ENCODE results near the gene QSOX1. TPM values are rescaled to one million over a fixed set of nuclear protein-coding genes. Genes with fewer than 3 reads are reported as not detected.

Gene QSOX1
- total and polyA plus RNA-seq, 7 experiments from 2014 or later, result 9.3 to 55.6 (median 23.6) TPM

DNA sequence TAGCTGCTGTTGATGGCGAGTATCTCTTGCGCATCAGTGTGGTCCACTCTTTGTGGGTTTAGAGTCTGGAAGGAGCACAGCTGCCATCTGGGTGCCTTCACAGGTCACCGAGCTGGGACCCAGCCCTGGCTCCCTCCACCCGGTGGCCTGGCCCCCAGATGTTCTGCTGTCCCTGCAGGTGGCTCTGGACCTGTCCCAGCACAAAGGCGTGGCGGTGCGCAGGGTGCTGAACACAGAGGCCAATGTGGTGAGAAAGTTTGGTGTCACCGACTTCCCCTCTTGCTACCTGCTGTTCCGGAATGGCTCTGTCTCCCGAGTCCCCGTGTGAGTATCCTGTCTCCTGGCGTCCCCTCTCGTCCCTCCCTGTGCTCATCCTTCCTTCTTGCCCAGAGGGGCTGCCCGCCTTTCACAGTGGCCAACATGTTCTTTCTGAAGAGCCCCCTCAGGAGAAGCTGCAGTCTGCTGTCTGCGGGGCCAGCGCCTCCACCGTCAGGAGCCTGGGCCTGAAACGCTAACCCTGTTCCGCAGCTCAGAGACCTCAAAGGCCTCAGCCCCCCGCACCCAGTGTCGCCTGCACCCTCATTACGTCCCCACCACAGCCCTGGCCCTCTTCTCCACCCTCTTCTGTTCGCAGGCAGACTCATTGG lies 27.4 kb downstream of the QSOX1 start:
- Histone ChIP-seq H3K4me1 (ENCODE audit: control insufficient read depth in 2 of 2, insufficient read depth in 2 of 2, low read length in 2 of 2) (no peaks in the 10 kb centered on the region), H3K27me3 (ENCODE audit: control insufficient read depth in 2 of 2, insufficient read depth in 2 of 2, low read length in 2 of 2) (no peaks in the 10 kb centered on the region), H3K36me3 (ENCODE audit: control insufficient read depth in 2 of 3, insufficient read depth in 3 of 3, low read length in 3 of 3) (peaks cover 0 to 46% (median 0%) of the 10 kb centered on the region in 3 experiments), H3K27ac (ENCODE audit: low read depth, low read length) (no peak overlapping the region), H3K4me3 (ENCODE audit: low read length) (no peak overlapping the region), H3K9me3 (ENCODE audit: control insufficient read depth in 2 of 3, low read length in 3 of 3) (no peaks in the 10 kb centered on the region)
- ATAC-seq (no peak), DNase-seq (no peak)
- no peaks in the 10 kb centered on the region for H3K27me3 Mint-ChIP-seq
- ChIA-PET CTCF (no interaction called here), POLR2A (no interaction called here)
- H3K9me3 Mint-ChIP-seq, result no peaks in the 10 kb centered on the region
- H3K36me3 Mint-ChIP-seq, result peaks cover 0 to 38% (median 12%) of the 10 kb centered on the region in 5 donors
- no peak overlapping the region for H3K27ac Mint-ChIP-seq
- intact Hi-C loops (cut with micrococcal nuclease), result no loop called here
- peaks cover 0 to 4% (median 0%) of the 10 kb centered on the region in 7 donors for H3K4me1 Mint-ChIP-seq
- no peak overlapping the region for H3K4me3 Mint-ChIP-seq

DNA sequence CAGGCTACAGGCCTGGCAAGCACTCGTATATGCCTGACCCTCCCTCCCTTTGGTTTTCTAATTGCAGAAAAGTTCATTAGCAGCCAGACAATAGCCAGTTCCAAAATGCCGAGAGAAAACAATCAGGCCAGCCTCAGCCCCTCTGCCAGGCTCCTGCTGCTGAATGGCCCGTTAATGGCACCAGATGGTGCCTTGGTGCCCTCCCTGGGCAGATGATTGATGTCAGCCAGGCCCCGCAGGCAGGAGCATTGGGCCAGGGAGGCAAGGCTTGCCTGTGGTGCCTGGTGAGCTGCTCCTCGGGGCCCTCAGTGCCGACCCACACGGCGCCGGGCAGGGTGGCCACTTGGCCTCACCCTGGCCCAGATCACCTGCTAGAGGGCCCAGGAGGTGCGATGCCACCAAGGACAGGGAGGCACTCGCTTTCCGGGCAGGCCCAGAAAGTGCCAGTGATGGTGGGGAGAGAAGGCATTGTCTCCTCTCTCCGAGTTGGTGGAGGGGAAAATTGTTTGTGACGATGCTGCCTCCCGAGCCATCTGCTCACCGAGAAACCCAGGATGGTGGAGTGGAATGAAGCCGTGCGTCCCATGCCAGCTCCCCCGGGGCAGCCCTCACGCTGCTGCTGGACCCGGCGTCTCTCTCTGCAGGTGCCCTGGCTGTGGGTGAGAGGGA lies 28.1 kb downstream of the QSOX1 start:
- peaks cover 0 to 44% (median 12%) of the 10 kb centered on the region in 5 donors for H3K36me3 Mint-ChIP-seq
- no peaks in the 10 kb centered on the region for H3K9me3 Mint-ChIP-seq
- CTCF ChIA-PET, result no interaction called here
- peaks cover 0 to 4% (median 0%) of the 10 kb centered on the region in 7 donors for H3K4me1 Mint-ChIP-seq
- H3K27ac ChIP-seq (ENCODE audit: low read depth, low read length), result no peak overlapping the region
- DNase-seq (no peak), ATAC-seq (no peak)
- no peaks in the 10 kb centered on the region for H3K27me3 Mint-ChIP-seq
- intact Hi-C loops (cut with micrococcal nuclease), result no loop called here
- POLR2A ChIA-PET, result no interaction called here
- H3K9me3 ChIP-seq (ENCODE audit: control insufficient read depth in 2 of 3, low read length in 3 of 3), result no peaks in the 10 kb centered on the region
- H3K4me1 ChIP-seq (ENCODE audit: control insufficient read depth in 2 of 2, insufficient read depth in 2 of 2, low read length in 2 of 2), result no peaks in the 10 kb centered on the region
- no peak overlapping the region for H3K4me3 ChIP-seq (ENCODE audit: low read length)
- H3K27ac Mint-ChIP-seq, result no peak overlapping the region
- peaks cover 0 to 52% (median under 1%) of the 10 kb centered on the region in 3 experiments for H3K36me3 ChIP-seq (ENCODE audit: control insufficient read depth in 2 of 3, insufficient read depth in 3 of 3, low read length in 3 of 3)
- no peaks in the 10 kb centered on the region for H3K27me3 ChIP-seq (ENCODE audit: control insufficient read depth in 2 of 2, insufficient read depth in 2 of 2, low read length in 2 of 2)
- H3K4me3 Mint-ChIP-seq, result no peak overlapping the region

- Histone ChIP-seq H3K4me3 (ENCODE audit: low read length) (no peak overlapping the region), H3K9me3 (ENCODE audit: control insufficient read depth in 2 of 3, low read length in 3 of 3) (no peaks in the 10 kb centered on the region), H3K4me1 (ENCODE audit: control insufficient read depth in 2 of 2, insufficient read depth in 2 of 2, low read length in 2 of 2) (no peaks in the 10 kb centered on the region), H3K27ac (ENCODE audit: low read depth, low read length) (no peak overlapping the region), H3K36me3 (ENCODE audit: control insufficient read depth in 2 of 3, insufficient read depth in 3 of 3, low read length in 3 of 3) (peaks cover 0 to 59% (median 3%) of the 10 kb centered on the region in 3 experiments), H3K27me3 (ENCODE audit: control insufficient read depth in 2 of 2, insufficient read depth in 2 of 2, low read length in 2 of 2) (no peaks in the 10 kb centered on the region)
- ChIA-PET POLR2A (no interaction called here), CTCF (no interaction called here)
- Mint-ChIP-seq H3K4me1 (peaks cover 0 to 4% (median 0%) of the 10 kb centered on the region in 7 donors), H3K27me3 (no peaks in the 10 kb centered on the region), H3K9me3 (no peaks in the 10 kb centered on the region), H3K4me3 (no peak overlapping the region), H3K27ac (no peak overlapping the region), H3K36me3 (peaks cover 0 to 46% (median 12%) of the 10 kb centered on the region in 5 donors)
- no peak for DNase-seq
- intact Hi-C loops (cut with micrococcal nuclease), result no loop called here
- no peak for ATAC-seq
Observed at GRCh38 chr1:180183426-180183825, 28.8 kb downstream of the QSOX1 start.

GRCh38 chr1:180184041-180184440 lies 29.4 kb downstream of the QSOX1 start:
- Mint-ChIP-seq H3K4me3 (no peak overlapping the region), H3K27me3 (no peaks in the 10 kb centered on the region), H3K4me1 (no peaks in the 10 kb centered on the region), H3K9me3 (no peaks in the 10 kb centered on the region), H3K36me3 (peaks cover 0 to 48% (median 17%) of the 10 kb centered on the region in 5 donors), H3K27ac (no peak overlapping the region)
- intact Hi-C loops (cut with micrococcal nuclease), result no loop called here
- Histone ChIP-seq H3K27me3 (ENCODE audit: control insufficient read depth in 2 of 2, insufficient read depth in 2 of 2, low read length in 2 of 2) (no peaks in the 10 kb centered on the region), H3K36me3 (ENCODE audit: control insufficient read depth in 2 of 3, insufficient read depth in 3 of 3, low read length in 3 of 3) (peaks cover 0 to 65% (median 3%) of the 10 kb centered on the region in 3 experiments), H3K4me1 (ENCODE audit: control insufficient read depth in 2 of 2, insufficient read depth in 2 of 2, low read length in 2 of 2) (no peaks in the 10 kb centered on the region), H3K9me3 (ENCODE audit: control insufficient read depth in 2 of 3, low read length in 3 of 3) (no peaks in the 10 kb centered on the region), H3K27ac (ENCODE audit: low read depth, low read length) (no peak overlapping the region), H3K4me3 (ENCODE audit: low read length) (no peak overlapping the region)
- ATAC-seq (no peak), DNase-seq (no peak)
- POLR2A ChIA-PET, result no interaction called here
- CTCF ChIA-PET, result no interaction called here

GRCh38 chr1:180185281-180185680 lies 30.6 kb downstream of the QSOX1 start:
- POLR2A ChIA-PET, result no interaction called here
- intact Hi-C loops (cut with micrococcal nuclease), result no loop called here
- CTCF ChIA-PET, result no interaction called here
- H3K36me3 ChIP-seq (ENCODE audit: control insufficient read depth in 2 of 3, insufficient read depth in 3 of 3, low read length in 3 of 3), result peaks cover 0 to 76% (median 3%) of the 10 kb centered on the region in 3 experiments
- H3K27ac Mint-ChIP-seq, result no peak overlapping the region
- H3K36me3 Mint-ChIP-seq, result peaks cover 0 to 57% (median 22%) of the 10 kb centered on the region in 5 donors
- DNase-seq (no peak), ATAC-seq (no peak)
- no peak overlapping the region for H3K27ac ChIP-seq (ENCODE audit: low read depth, low read length)
- H3K4me1 ChIP-seq (ENCODE audit: control insufficient read depth in 2 of 2, insufficient read depth in 2 of 2, low read length in 2 of 2), result peaks cover 0 to 6% of the 10 kb centered on the region in 2 donors
- H3K9me3 Mint-ChIP-seq, result no peaks in the 10 kb centered on the region
- no peak overlapping the region for H3K4me3 ChIP-seq (ENCODE audit: low read length)
- peaks cover 0 to 5% (median 0%) of the 10 kb centered on the region in 7 donors for H3K4me1 Mint-ChIP-seq
- no peaks in the 10 kb centered on the region for H3K27me3 ChIP-seq (ENCODE audit: control insufficient read depth in 2 of 2, insufficient read depth in 2 of 2, low read length in 2 of 2)
- H3K27me3 Mint-ChIP-seq, result no peaks in the 10 kb centered on the region
- no peak overlapping the region for H3K4me3 Mint-ChIP-seq
- no peaks in the 10 kb centered on the region for H3K9me3 ChIP-seq (ENCODE audit: control insufficient read depth in 2 of 3, low read length in 3 of 3)

GRCh38 chr1:180185971-180186645 lies 31.4 kb downstream of the QSOX1 start:
- no peaks in the 10 kb centered on the region for H3K9me3 ChIP-seq (ENCODE audit: control insufficient read depth in 2 of 3, low read length in 3 of 3)
- peaks cover 0 to 84% (median 3%) of the 10 kb centered on the region in 3 experiments for H3K36me3 ChIP-seq (ENCODE audit: control insufficient read depth in 2 of 3, insufficient read depth in 3 of 3, low read length in 3 of 3)
- H3K4me1 ChIP-seq (ENCODE audit: control insufficient read depth in 2 of 2, insufficient read depth in 2 of 2, low read length in 2 of 2), result peaks cover 0 to 15% of the 10 kb centered on the region in 2 donors
- Mint-ChIP-seq H3K4me3 (no peak overlapping the region), H3K36me3 (peaks cover 0 to 61% (median 27%) of the 10 kb centered on the region in 5 donors), H3K27ac (no peak overlapping the region), H3K27me3 (no peaks in the 10 kb centered on the region), H3K4me1 (peaks cover 0 to 5% (median 0%) of the 10 kb centered on the region in 7 donors), H3K9me3 (no peaks in the 10 kb centered on the region)
- no peak overlapping the region for H3K27ac ChIP-seq (ENCODE audit: low read depth, low read length)
- DNase-seq (no peak), ATAC-seq (no peak)
- H3K4me3 ChIP-seq (ENCODE audit: low read length), result no peak overlapping the region
- POLR2A ChIA-PET, result no interaction called here
- intact Hi-C loops (cut with micrococcal nuclease), result no loop called here
- H3K27me3 ChIP-seq (ENCODE audit: control insufficient read depth in 2 of 2, insufficient read depth in 2 of 2, low read length in 2 of 2), result no peaks in the 10 kb centered on the region
- CTCF ChIA-PET, result no interaction called here

Measured in naive thymus-derived CD4-positive, alpha-beta T cell (primary cell).